Gastroesophageal sphincter (tissue), 2 donors: ENCODE results near the gene MYL10.

Experiments
- EP300 ChIP-seq: sonication (generic); formaldehyde crosslinking; IDR thresholded peaks from one replicate; pipeline ENCODE4 v1.6.1; 2017; ENCODE audit warnings: antibody characterized with exemption, mild to moderate bottlenecking
- POLR2AphosphoS5 ChIP-seq: sonication (generic); formaldehyde crosslinking; IDR thresholded peaks from one replicate; pipeline ENCODE4 v1.6.1; 2017; ENCODE audit warnings: antibody characterized with exemption

DNA sequence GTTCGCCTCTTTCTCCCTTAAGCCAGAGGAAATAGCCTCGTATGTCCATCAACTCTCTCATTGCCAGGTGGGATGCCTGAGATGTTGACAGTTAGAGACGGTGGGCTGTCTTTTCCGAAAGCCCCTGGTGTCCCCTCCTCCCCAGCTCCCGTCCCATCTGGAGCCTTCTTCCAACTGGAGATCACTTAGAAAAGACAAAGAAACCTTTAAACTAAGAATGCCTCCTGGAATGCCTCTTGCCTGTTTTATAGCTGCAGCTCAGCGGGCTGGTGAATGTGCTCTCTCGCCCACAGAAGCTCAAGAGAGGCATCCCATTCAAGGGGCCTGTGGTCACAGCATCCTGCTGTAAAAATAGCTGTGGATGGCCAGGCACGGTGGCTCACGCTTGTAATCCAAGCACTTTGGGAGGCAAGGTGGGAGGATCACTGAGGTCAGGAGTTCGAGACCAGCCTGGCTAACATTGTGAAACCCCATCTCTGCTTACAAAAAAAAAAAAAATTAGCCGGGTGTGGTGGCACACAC, 5.2 kb upstream of the MYL10 start:
- TF ChIP-seq EP300 = no peak
- TF ChIP-seq POLR2AphosphoS5 = no peak
